HL-60 (cell line): ENCODE measurements around the gene SLC34A2.

Experiments
- GABPA ChIP-seq: IDR thresholded peaks from 2 replicates; pipeline ENCODE4 v1.6.1; 2012; ENCODE audit warnings: low read depth
- POLR2AphosphoS5 ChIP-seq: IDR thresholded peaks from 2 replicates; pipeline ENCODE4 v1.6.1; 2012; ENCODE audit warnings: low read depth
- TF ChIP-seq, protein P1 (sequence below): IDR thresholded peaks from one replicate; pipeline ENCODE4 v1.5.1; 2011; ENCODE audit warnings: low read length, control low read depth, inconsistent platforms; ENCODE audit not compliant: insufficient read depth
- TF ChIP-seq, protein P2 (sequence below): IDR thresholded peaks from 2 replicates; pipeline ENCODE4 v1.6.1; 2012; ENCODE audit warnings: low read depth; ENCODE audit not compliant: insufficient replicate concordance

DNA sequence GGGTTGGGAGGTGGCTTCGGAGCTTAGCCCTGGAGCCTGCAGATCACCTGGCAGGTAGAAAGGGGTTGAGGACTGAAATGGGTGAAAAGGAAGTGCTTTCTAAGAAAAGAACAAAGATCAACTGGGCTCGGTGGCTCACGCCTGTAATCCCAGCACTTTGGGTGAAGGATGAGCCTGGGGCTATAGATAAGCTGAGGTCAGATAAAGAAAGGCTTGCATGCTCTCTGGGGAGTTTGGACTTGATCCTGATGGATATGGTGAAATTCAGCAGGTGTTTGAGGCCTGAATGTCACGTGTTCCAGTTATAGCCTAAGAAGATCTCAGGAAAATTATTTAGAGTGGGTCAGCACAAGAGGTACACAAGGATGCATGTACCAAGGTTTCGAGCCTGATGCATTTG, 40.8 kb downstream of the SLC34A2 start:
- TF ChIP-seq, protein P1, sequence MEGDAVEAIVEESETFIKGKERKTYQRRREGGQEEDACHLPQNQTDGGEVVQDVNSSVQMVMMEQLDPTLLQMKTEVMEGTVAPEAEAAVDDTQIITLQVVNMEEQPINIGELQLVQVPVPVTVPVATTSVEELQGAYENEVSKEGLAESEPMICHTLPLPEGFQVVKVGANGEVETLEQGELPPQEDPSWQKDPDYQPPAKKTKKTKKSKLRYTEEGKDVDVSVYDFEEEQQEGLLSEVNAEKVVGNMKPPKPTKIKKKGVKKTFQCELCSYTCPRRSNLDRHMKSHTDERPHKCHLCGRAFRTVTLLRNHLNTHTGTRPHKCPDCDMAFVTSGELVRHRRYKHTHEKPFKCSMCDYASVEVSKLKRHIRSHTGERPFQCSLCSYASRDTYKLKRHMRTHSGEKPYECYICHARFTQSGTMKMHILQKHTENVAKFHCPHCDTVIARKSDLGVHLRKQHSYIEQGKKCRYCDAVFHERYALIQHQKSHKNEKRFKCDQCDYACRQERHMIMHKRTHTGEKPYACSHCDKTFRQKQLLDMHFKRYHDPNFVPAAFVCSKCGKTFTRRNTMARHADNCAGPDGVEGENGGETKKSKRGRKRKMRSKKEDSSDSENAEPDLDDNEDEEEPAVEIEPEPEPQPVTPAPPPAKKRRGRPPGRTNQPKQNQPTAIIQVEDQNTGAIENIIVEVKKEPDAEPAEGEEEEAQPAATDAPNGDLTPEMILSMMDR, result no peak
- TF ChIP-seq, protein P2, sequence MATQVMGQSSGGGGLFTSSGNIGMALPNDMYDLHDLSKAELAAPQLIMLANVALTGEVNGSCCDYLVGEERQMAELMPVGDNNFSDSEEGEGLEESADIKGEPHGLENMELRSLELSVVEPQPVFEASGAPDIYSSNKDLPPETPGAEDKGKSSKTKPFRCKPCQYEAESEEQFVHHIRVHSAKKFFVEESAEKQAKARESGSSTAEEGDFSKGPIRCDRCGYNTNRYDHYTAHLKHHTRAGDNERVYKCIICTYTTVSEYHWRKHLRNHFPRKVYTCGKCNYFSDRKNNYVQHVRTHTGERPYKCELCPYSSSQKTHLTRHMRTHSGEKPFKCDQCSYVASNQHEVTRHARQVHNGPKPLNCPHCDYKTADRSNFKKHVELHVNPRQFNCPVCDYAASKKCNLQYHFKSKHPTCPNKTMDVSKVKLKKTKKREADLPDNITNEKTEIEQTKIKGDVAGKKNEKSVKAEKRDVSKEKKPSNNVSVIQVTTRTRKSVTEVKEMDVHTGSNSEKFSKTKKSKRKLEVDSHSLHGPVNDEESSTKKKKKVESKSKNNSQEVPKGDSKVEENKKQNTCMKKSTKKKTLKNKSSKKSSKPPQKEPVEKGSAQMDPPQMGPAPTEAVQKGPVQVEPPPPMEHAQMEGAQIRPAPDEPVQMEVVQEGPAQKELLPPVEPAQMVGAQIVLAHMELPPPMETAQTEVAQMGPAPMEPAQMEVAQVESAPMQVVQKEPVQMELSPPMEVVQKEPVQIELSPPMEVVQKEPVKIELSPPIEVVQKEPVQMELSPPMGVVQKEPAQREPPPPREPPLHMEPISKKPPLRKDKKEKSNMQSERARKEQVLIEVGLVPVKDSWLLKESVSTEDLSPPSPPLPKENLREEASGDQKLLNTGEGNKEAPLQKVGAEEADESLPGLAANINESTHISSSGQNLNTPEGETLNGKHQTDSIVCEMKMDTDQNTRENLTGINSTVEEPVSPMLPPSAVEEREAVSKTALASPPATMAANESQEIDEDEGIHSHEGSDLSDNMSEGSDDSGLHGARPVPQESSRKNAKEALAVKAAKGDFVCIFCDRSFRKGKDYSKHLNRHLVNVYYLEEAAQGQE, result no peak
- TF ChIP-seq POLR2AphosphoS5 (no peak), GABPA (no peak)
